ENCODE data around the gene ATP5MC3. TPM values are rescaled to one million over a fixed set of nuclear protein-coding genes. Genes with fewer than 3 reads are reported as not detected.

ATP5MC3 gene
- total RNA-seq, 2 donors from 2014 or later, result 261 to 296 TPM

- 7 to 60% methylated on average over 1 to 10 of the region's 10 CpGs for WGBS, 2 experiments (ENCODE audit: insufficient coverage in 1 of 2, insufficient read length in 1 of 2)
- Histone ChIP-seq H3K4me1 (ENCODE audit: control insufficient read depth, insufficient read depth, low read length) (no peaks in the 10 kb centered on the region), H3K27ac (ENCODE audit: low read depth, low read length) (no peak overlapping the region), H3K9ac (ENCODE audit: extremely low read depth, low read length, poor library complexity, severe bottlenecking) (peak overlapping the region; percentile 87), H3K27me3 (ENCODE audit: control insufficient read depth, insufficient read depth, low read length, poor library complexity, severe bottlenecking) (no peaks in the 10 kb centered on the region), H3K36me3 (ENCODE audit: control insufficient read depth, insufficient read depth, low read length) (peaks cover 40% of the 10 kb centered on the region), H3K4me3 (ENCODE audit: low read length) (peak overlapping the region; percentile 98), H3K9me3 (ENCODE audit: control insufficient read depth, low read length) (no peaks in the 10 kb centered on the region)
- Mint-ChIP-seq H3K27ac (peak overlapping the region; percentile 78), H3K4me3 (peak overlapping the region; percentile 97), H3K27me3 (ENCODE audit: insufficient read depth) (no peaks in the 10 kb centered on the region), H3K4me1 (peaks cover 9% of the 10 kb centered on the region), H3K36me3 (ENCODE audit: low read depth) (peaks cover 30% of the 10 kb centered on the region), H3K9me3 (no peaks in the 10 kb centered on the region)
- TF ChIP-seq CTCF (conservative IDR thresholded peaks at IDR 0.05), result no peak
- peak; percentile 77 for DNase-seq
Observed at GRCh38 chr2:175180701-175181103, 808 bp downstream of the ATP5MC3 start.

- H3K27me3 Mint-ChIP-seq (ENCODE audit: insufficient read depth), result no peaks in the 10 kb centered on the region
- peaks cover 49% of the 10 kb centered on the region for H3K36me3 ChIP-seq (ENCODE audit: control insufficient read depth, insufficient read depth, low read length)
- no peak overlapping the region for H3K9ac ChIP-seq (ENCODE audit: extremely low read depth, low read length, poor library complexity, severe bottlenecking)
- H3K4me1 ChIP-seq (ENCODE audit: control insufficient read depth, insufficient read depth, low read length), result no peaks in the 10 kb centered on the region
- H3K9me3 Mint-ChIP-seq, result no peaks in the 10 kb centered on the region
- no peaks in the 10 kb centered on the region for H3K27me3 ChIP-seq (ENCODE audit: control insufficient read depth, insufficient read depth, low read length, poor library complexity, severe bottlenecking)
- H3K4me1 Mint-ChIP-seq, result peaks cover 5% of the 10 kb centered on the region
- no peak overlapping the region for H3K4me3 ChIP-seq (ENCODE audit: low read length)
- H3K27ac Mint-ChIP-seq, result no peak overlapping the region
- peaks cover 33% of the 10 kb centered on the region for H3K36me3 Mint-ChIP-seq (ENCODE audit: low read depth)
- TF ChIP-seq CTCF (conservative IDR thresholded peaks at IDR 0.05), result no peak
- no peak overlapping the region for H3K4me3 Mint-ChIP-seq
- WGBS, 2 experiments (ENCODE audit: insufficient coverage in 1 of 2, insufficient read length in 1 of 2), result 48 to 50% methylated on average over 2 to 4 of the region's 5 CpGs
- H3K9me3 ChIP-seq (ENCODE audit: control insufficient read depth, low read length), result no peaks in the 10 kb centered on the region
- no peak overlapping the region for H3K27ac ChIP-seq (ENCODE audit: low read depth, low read length)
- no peak for DNase-seq
Observed at GRCh38 chr2:175176624-175177023, 4.9 kb downstream of the ATP5MC3 start.

GRCh38 chr2:175175896-175176295 is 5.6 kb downstream of the ATP5MC3 start:
- Mint-ChIP-seq H3K4me3 (no peak overlapping the region), H3K9me3 (no peaks in the 10 kb centered on the region), H3K4me1 (peaks cover 4% of the 10 kb centered on the region), H3K36me3 (ENCODE audit: low read depth) (peaks cover 33% of the 10 kb centered on the region), H3K27me3 (ENCODE audit: insufficient read depth) (no peaks in the 10 kb centered on the region), H3K27ac (no peak overlapping the region)
- no peak overlapping the region for H3K4me3 ChIP-seq (ENCODE audit: low read length)
- peaks cover 49% of the 10 kb centered on the region for H3K36me3 ChIP-seq (ENCODE audit: control insufficient read depth, insufficient read depth, low read length)
- no peak for DNase-seq
- no peaks in the 10 kb centered on the region for H3K4me1 ChIP-seq (ENCODE audit: control insufficient read depth, insufficient read depth, low read length)
- no peak for TF ChIP-seq CTCF (conservative IDR thresholded peaks at IDR 0.05)
- H3K27ac ChIP-seq (ENCODE audit: low read depth, low read length), result no peak overlapping the region
- H3K9ac ChIP-seq (ENCODE audit: extremely low read depth, low read length, poor library complexity, severe bottlenecking), result no peak overlapping the region
- H3K9me3 ChIP-seq (ENCODE audit: control insufficient read depth, low read length), result no peaks in the 10 kb centered on the region
- no peaks in the 10 kb centered on the region for H3K27me3 ChIP-seq (ENCODE audit: control insufficient read depth, insufficient read depth, low read length, poor library complexity, severe bottlenecking)
- 82% methylated on average over 1 of the region's 1 CpG; no CpG with 5 or more reads in 1 of the 2 experiments for WGBS, 2 experiments (ENCODE audit: insufficient coverage in 1 of 2, insufficient read length in 1 of 2)

Measured in endodermal cell (in vitro differentiated cells).